OCI-LY7 (cell line): ENCODE data around the gene TFIP11.

ENCODE experiments used
- EZH2phosphoT487 ChIP-seq: fragments of 200-600 bp; sonication (generic); IDR thresholded peaks from 2 replicates; pipeline ENCODE4 v1.6.1; 2018; ENCODE audit warnings: low read depth, borderline replicate concordance, mild to moderate bottlenecking, mixed run types, antibody characterized with exemption, low read length, moderate library complexity, mixed read lengths
- TF ChIP-seq, protein P1 (sequence below): fragments of 200-600 bp; sonication (generic); conservative IDR thresholded peaks from 2 replicates; pipeline ENCODE4 v1.5.1; 2014; ENCODE audit warnings: mild to moderate bottlenecking, antibody characterized with exemption, low read length, moderate library complexity, mixed read lengths

GRCh38 chr22:26486394-26486793 lies 25.9 kb downstream of the TFIP11 start:
- TF ChIP-seq, protein P1, sequence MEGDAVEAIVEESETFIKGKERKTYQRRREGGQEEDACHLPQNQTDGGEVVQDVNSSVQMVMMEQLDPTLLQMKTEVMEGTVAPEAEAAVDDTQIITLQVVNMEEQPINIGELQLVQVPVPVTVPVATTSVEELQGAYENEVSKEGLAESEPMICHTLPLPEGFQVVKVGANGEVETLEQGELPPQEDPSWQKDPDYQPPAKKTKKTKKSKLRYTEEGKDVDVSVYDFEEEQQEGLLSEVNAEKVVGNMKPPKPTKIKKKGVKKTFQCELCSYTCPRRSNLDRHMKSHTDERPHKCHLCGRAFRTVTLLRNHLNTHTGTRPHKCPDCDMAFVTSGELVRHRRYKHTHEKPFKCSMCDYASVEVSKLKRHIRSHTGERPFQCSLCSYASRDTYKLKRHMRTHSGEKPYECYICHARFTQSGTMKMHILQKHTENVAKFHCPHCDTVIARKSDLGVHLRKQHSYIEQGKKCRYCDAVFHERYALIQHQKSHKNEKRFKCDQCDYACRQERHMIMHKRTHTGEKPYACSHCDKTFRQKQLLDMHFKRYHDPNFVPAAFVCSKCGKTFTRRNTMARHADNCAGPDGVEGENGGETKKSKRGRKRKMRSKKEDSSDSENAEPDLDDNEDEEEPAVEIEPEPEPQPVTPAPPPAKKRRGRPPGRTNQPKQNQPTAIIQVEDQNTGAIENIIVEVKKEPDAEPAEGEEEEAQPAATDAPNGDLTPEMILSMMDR = no peak
- no peak for TF ChIP-seq EZH2phosphoT487
